K562 (cell line): ENCODE data around the gene MARCHF3.

Experiments
- ARHGAP35 ChIP-seq: fragments of 450-650 bp; IDR thresholded peaks from 2 replicates; pipeline ENCODE4 v1.6.1; 2018; ENCODE audit not compliant: partially characterized antibody
- ATF4 ChIP-seq: fragments of 450-650 bp; formaldehyde crosslinking; IDR thresholded peaks from 2 replicates; pipeline ENCODE4 v1.4.0; 2022; ENCODE audit warnings: mild to moderate bottlenecking, moderate library complexity
- CTCF ChIP-seq, 3 experiments: IDR thresholded peaks in 2 of 3; conservative IDR thresholded peaks in 1 of 3; 2 replicates each; pipeline ENCODE4 v1.5.1; 2011 to 2012; ENCODE audit warnings: low read length in 3 of 3, mild to moderate bottlenecking in 3 of 3, control low read depth in 2 of 3, improper control_type of control experiment in 1 of 3, inconsistent platforms in 1 of 3, low read depth in 1 of 3, mixed read lengths in 1 of 3, moderate library complexity in 1 of 3; ENCODE audit not compliant: insufficient read depth in 2 of 3
- IRF1 ChIP-seq: sonication (generic); formaldehyde crosslinking; IDR thresholded peaks from 2 replicates; pipeline ENCODE4 v1.8.0; 2022; ENCODE audit warnings: missing genetic modification reagents, mild to moderate bottlenecking, borderline replicate concordance
- MXI1 ChIP-seq: IDR thresholded peaks from 2 replicates; pipeline ENCODE4 v1.6.1; 2011; ENCODE audit warnings: low read depth, mild to moderate bottlenecking, improper control_type of control experiment, low read length
- NFE2L1 ChIP-seq: fragments of 450-650 bp; IDR thresholded peaks from 2 replicates; pipeline ENCODE4 v1.6.1; 2016; ENCODE audit warnings: missing genetic modification characterization, low read depth, mild to moderate bottlenecking, missing compliant biosample characterization, moderate library complexity, borderline replicate concordance
- ZNF121 ChIP-seq: sonication (generic); formaldehyde crosslinking; conservative IDR thresholded peaks from 2 replicates; pipeline ENCODE4 v1.8.0; 2022; ENCODE audit warnings: missing genetic modification reagents
- ZNF311 ChIP-seq: fragments of 250-450 bp; sonication (Bioruptor Pico); IDR thresholded peaks from 2 replicates; pipeline ENCODE4 v1.4.0; 2020; ENCODE audit warnings: mild to moderate bottlenecking, moderate library complexity
- ZNF518B ChIP-seq: fragments of 250-450 bp; sonication (Bioruptor Pico); IDR thresholded peaks from 2 replicates; pipeline ENCODE4 v1.5.0; 2021; ENCODE audit warnings: mild to moderate bottlenecking, moderate library complexity

- TF ChIP-seq ARHGAP35, result no peak
- TF ChIP-seq ZNF121 (CRISPR knock-in tag), result no peak
- no peak for TF ChIP-seq NFE2L1
- TF ChIP-seq ATF4, result no peak
- no peak for TF ChIP-seq ZNF518B (CRISPR knock-in tag)
- no peak for TF ChIP-seq ZNF311 (CRISPR knock-in tag)
- TF ChIP-seq IRF1 (CRISPR knock-in tag), result no peak
- no peak for TF ChIP-seq CTCF (IDR thresholded peaks at IDR 0.05 in 2 of 3, conservative IDR thresholded peaks at IDR 0.05 in 1 of 3; ENCODE audit: insufficient read depth in 2 of 3, low read depth in 1 of 3, low read length in 3 of 3)
- no peak for TF ChIP-seq MXI1
Observed at GRCh38 chr5:127001621-127002296, 28.6 kb downstream of the MARCHF3 start.
